PFSK-1 (cell line): ENCODE results near the gene SLC4A2.

Experiments used
- FOXP2 ChIP-seq: optimal IDR thresholded peaks from 2 replicates; pipeline ENCODE3; 2011; ENCODE audit warnings: borderline replicate concordance, control low read depth, inconsistent platforms; ENCODE audit not compliant: insufficient read depth; ENCODE audit errors: extremely low read length, extremely low read depth
- POLR2AphosphoS5 ChIP-seq: IDR thresholded peaks from 2 replicates; pipeline ENCODE4 v1.6.1; 2012; ENCODE audit warnings: low read depth, mild to moderate bottlenecking, control low read depth, low read length, moderate library complexity
- REST ChIP-seq, 2 experiments: IDR thresholded peaks; 2 replicates each; pipeline versions ENCODE4 v1.6.1 to v1.8.0; 2011 to 2012; ENCODE audit warnings: low read depth in 2 of 2, low read length in 2 of 2, control low read depth in 1 of 2, inconsistent platforms in 1 of 2, mild to moderate bottlenecking in 1 of 2, moderate library complexity in 1 of 2; ENCODE audit not compliant: insufficient read depth in 1 of 2
- SIN3A ChIP-seq: IDR thresholded peaks from 2 replicates; pipeline ENCODE4 v1.6.1; 2012; ENCODE audit warnings: mild to moderate bottlenecking, low read length, moderate library complexity, borderline replicate concordance; ENCODE audit not compliant: insufficient read depth
- TAF1 ChIP-seq: IDR thresholded peaks from 2 replicates; pipeline ENCODE4 v1.6.1; 2012; ENCODE audit warnings: low read length, control low read depth, borderline replicate concordance; ENCODE audit not compliant: insufficient read depth

Gene SLC4A2

GRCh38 chr7:151119902-151120301, 60.5 kb downstream of the SLC4A2 start:
- TF ChIP-seq POLR2AphosphoS5 (no peak), SIN3A (no peak), REST (IDR thresholded peaks at IDR 0.05; ENCODE audit: insufficient read depth in 1 of 2, low read depth in 2 of 2, low read length in 2 of 2) (no peak), FOXP2 (no peak), TAF1 (no peak)

- TF ChIP-seq FOXP2 (no peak), REST (IDR thresholded peaks at IDR 0.05; ENCODE audit: insufficient read depth in 1 of 2, low read depth in 2 of 2, low read length in 2 of 2) (no peak), POLR2AphosphoS5 (no peak), SIN3A (no peak), TAF1 (no peak)
Measured at GRCh38 chr7:151120896-151121295, 61.5 kb downstream of the SLC4A2 start.

- TF ChIP-seq SIN3A (no peak), FOXP2 (no peak), TAF1 (no peak), POLR2AphosphoS5 (no peak), REST (IDR thresholded peaks at IDR 0.05; ENCODE audit: insufficient read depth in 1 of 2, low read depth in 2 of 2, low read length in 2 of 2) (no peak)
Measured at GRCh38 chr7:151121380-151122170, 62.2 kb downstream of the SLC4A2 start.

- TF ChIP-seq SIN3A (no peak), TAF1 (no peak), FOXP2 (no peak), POLR2AphosphoS5 (no peak), REST (IDR thresholded peaks at IDR 0.05; ENCODE audit: insufficient read depth in 1 of 2, low read depth in 2 of 2, low read length in 2 of 2) (no peak)
Measured at GRCh38 chr7:151122276-151122675, 62.9 kb downstream of the SLC4A2 start.
